NCI-H1048 (cell line): ENCODE data around the gene EXPH5.
"Not testable (repeated sequence)": the region's sequence is repeated elsewhere in the genome, so short reads cannot be mapped to it uniquely, and the experiment has no call there.

Experiments used
- DNase-seq: peaks from one replicate; lab custom pipeline; 2025; lab: John Stamatoyannopoulos, UW

Gene EXPH5

DNA sequence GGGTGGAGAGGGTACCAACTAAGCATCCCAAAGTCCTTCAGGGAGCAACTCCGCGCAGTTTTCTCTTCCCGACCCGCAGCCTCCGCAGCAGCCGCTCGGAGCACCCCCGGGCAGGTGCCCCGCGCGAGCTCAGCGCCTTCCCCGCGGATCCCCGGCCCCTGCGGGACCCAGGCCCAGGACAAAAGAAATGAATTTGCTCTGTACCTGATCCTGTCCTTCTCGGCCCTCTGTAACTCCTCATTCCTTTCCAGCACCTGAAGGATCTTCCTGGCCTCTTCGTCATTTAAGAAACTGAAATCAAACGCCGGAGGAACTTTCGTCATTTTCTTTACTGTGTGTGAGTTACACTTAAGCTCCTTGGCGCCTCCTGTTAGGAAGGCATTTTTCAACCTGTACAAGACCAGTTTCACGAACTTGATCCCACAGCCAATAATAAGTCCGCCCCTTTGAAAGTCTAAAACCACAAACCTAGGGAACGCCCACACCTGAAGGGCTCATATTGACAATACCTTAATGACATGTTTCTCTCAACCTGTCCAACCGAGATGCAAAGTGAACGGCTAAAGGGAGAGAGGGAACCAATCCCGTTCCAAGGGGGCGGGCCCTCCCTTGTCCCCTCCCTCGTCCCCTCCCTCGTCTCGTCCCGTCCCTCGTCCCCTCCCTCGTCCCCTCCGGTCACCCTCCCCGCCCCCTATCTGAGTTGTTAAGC lies at the start of gene EXPH5:
Gene EXPH5, minus strand, starts transcription at position 555 of the 709 bp plus-strand sequence. Its CDS starts 232 bp downstream, at position 323.
- peak; percentile 96 for DNase-seq

DNA sequence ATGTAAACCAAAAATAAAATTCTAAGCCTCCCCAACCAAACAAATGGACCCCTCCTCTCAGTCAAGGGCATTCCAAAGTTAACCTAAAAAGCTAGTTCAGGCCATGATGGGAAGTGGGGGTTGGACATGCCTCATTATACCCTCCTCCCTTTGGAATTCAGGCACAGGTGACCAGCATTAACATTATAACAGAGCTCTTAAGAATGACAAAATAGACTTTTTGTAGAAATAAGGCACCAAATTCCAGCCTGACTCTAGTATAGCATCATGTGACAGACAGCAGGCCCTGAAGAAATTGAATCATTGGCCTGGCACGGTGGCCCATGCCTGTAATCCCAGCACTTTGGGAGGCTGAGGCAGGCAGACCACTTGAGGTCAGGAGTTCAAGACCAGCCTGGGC lies 48.2 kb upstream of the EXPH5 start:
- not testable (repeated sequence) for DNase-seq

DNA sequence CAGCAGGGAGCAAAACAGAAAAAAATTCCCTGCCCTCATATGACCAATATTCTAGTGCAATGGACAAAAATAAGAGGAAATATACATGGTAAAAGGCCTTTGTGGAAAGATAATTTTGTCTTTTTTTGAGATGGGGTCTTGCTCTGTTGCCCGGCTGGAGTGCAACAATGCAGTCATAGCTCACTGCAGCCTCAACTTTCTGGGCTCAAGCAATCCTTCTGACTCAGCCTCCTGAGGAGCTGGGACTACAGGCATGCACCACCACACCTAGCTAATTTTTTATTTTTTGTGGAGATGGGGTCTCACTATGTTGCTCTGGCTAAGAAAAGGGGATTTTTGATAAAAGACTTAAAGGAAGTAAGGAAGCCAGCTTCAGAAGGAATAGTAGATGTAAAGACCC lies 45.6 kb upstream of the EXPH5 start:
- no peak for DNase-seq

- no peak for DNase-seq
These were observed 42.7 kb upstream of the EXPH5 start for GRCh38 chr11:108636222-108636621.

- no peak for DNase-seq
These were observed 41.5 kb upstream of the EXPH5 start for GRCh38 chr11:108635106-108635505.

DNA sequence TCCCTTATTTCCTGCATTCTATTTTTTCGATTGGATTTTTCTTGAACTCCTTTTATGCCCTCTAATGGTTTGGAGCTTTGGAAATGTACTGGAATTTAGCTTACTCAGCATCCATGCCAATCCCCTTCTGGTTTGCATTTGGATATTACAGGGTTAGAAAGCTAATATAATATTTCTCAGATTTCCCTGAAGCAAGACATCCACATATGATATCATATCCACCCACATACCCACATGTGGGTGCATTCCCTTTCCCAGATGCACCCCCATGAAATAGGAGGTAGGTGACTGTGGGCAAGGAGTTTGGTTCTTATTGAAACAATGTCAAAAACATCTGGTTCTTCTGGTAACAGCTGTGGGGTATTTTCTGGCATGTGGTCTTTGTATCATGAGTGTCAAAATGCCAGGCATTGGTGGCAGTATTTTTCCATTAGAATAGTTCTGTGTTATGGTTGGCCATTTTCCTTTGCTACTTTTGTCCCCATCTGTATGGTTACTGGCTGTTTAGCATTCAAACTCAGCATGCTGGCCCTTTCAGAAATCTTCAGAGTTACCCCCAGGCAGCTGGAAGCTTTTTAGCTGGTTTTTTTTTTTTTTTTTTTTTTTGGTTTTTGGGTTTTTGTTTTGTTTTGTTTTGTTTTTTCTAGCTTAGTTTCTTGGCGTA lies 38.6 kb upstream of the EXPH5 start:
- no peak for DNase-seq

DNA sequence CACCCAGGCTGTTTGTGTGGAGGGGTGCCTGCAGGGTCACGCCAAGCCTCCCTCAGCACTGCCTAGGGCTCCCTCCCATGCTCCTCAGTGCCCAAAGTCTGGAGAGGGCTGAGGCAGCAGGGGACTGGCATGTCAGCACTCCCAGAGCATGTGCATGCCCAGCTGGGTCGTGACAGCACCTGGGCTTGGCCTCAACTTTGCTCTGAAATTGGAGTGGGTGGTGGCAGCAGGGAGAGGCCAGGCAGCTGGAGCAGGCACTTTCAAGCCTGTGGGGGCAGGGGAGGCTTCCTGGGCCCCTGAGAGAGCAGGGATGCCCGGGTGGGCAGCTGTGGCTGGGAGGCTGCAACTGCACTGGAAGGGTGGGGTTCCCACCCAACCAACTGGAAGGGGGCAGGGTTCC lies 35.7 kb upstream of the EXPH5 start:
- DNase-seq = no peak

- DNase-seq = no peak
These were observed 35.2 kb upstream of the EXPH5 start for GRCh38 chr11:108628812-108629211.

- DNase-seq = no peak
These were observed 34.8 kb upstream of the EXPH5 start for GRCh38 chr11:108628326-108628725.

DNA sequence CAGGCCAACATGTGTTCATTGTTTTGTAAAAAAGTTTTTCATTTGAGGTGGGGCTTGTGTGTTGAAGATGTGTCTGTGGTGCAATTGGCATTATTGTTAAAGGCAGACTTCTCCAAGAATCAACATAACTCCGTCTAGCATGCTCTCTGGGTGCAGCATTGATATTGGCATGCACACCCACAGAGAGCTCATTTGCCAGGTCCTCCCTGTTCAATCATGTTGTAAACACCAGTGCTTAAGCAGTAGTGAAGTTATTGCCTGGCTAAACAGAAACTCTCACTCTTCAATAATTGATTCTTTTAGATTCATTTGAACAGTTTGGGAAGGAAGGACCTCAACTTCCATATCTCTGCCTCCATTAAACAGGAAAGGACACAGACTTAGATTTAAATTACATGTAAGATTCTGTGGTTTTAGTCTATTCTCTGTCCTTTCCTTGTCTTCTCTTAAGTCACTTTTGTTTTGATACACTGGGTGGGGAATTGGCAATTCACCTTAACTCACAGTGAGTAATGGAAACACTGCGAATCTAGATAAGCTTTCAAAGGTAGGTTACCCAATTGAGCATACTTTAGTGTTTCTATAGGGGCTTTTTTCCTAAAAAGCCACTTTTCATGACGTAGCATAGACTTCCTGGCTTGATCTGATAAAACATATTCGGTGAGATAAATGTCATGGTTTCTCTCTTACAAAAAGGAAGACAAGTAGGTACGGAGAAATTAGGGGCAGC lies 30.8 kb upstream of the EXPH5 start:
- DNase-seq = no peak

GRCh38 chr11:108622341-108622740 lies 28.8 kb upstream of the EXPH5 start:
- DNase-seq = no peak

- no peak for DNase-seq
These were observed 27.6 kb upstream of the EXPH5 start for GRCh38 chr11:108620958-108621772.

GRCh38 chr11:108618529-108618928 lies 25.0 kb upstream of the EXPH5 start:
- no peak for DNase-seq

- DNase-seq = no peak
These were observed 23.5 kb upstream of the EXPH5 start for GRCh38 chr11:108617055-108617454.

- no peak for DNase-seq
These were observed 23.0 kb upstream of the EXPH5 start for GRCh38 chr11:108616549-108616948.

DNA sequence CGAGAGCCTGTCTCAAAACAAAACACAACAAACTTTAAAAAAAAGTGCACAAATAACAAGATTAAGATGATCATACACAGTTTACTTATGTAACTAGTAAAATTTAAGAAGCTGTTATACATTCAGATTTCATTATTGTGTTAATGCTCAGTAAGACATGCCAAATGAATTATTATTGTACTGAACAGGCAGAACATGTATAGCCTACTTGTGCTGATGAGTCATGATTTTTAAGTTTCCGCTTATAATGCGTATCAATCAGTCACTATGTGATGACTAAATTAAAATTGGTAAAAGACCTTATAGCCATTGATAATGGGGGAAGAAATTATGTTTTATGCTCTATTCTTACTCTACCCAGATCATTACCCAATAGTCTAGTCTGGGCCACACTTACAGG lies 20.5 kb upstream of the EXPH5 start:
- no peak for DNase-seq

- no peak for DNase-seq
These were observed 16.1 kb upstream of the EXPH5 start for GRCh38 chr11:108609682-108610081.

DNA sequence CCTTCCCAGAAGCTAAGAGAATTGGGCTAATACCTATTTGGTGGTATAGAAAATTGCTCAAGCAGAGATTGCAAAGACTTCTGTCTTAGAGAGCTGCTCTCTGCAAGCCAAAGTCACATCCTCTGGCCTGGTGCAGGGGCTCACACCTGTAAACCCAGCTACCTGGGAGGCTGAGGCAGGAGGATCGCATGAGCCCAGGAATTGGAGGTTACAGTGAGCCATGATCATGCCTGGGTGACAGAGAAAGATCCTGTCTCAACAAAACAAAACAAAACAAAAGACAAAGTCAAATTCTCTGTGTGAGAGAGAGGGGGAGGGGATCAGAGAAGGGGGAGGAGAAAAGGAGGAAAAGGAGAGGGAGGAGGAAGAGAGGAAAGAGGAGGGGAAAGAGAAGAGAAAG lies 15.0 kb upstream of the EXPH5 start:
- no peak for DNase-seq

- no peak for DNase-seq
These were observed 13.1 kb upstream of the EXPH5 start for GRCh38 chr11:108606495-108607160.

- no peak for DNase-seq
These were observed 12.5 kb upstream of the EXPH5 start for GRCh38 chr11:108606070-108606469.

GRCh38 chr11:108602818-108603217 lies 9.2 kb upstream of the EXPH5 start:
- not testable (repeated sequence) for DNase-seq

GRCh38 chr11:108601150-108601549 lies 7.6 kb upstream of the EXPH5 start:
- DNase-seq = no peak
